ENCODE results near the gene WDFY4.

The WDFY4 gene

GRCh38 chr10:48652344-48652743, 32.3 kb upstream of the WDFY4 start:
- TF ChIP-seq CTCF (IDR thresholded peaks at IDR 0.05): no peak

GRCh38 chr10:48653347-48653746, 31.3 kb upstream of the WDFY4 start:
- TF ChIP-seq CTCF (IDR thresholded peaks at IDR 0.05): no peak

- no peak for TF ChIP-seq CTCF (IDR thresholded peaks at IDR 0.05)
Observed at GRCh38 chr10:48653944-48654698, 30.6 kb upstream of the WDFY4 start.

GRCh38 chr10:48655411-48656240, 29.0 kb upstream of the WDFY4 start:
- no peak for TF ChIP-seq CTCF (IDR thresholded peaks at IDR 0.05)

- TF ChIP-seq CTCF (IDR thresholded peaks at IDR 0.05): peak; percentile 94
Observed at GRCh38 chr10:48656241-48656913, 28.3 kb upstream of the WDFY4 start.

GRCh38 chr10:48656914-48657305, 27.8 kb upstream of the WDFY4 start:
- no peak for TF ChIP-seq CTCF (IDR thresholded peaks at IDR 0.05)

GRCh38 chr10:48657416-48657815, 27.3 kb upstream of the WDFY4 start:
- no peak for TF ChIP-seq CTCF (IDR thresholded peaks at IDR 0.05)

Measured in LNCAP (cell line).